Measurements from ENCODE around the gene ZFTA. TPM values are rescaled to one million over a fixed set of nuclear protein-coding genes. Genes with fewer than 3 reads are reported as not detected.

Gene ZFTA
- 7.2 and 22.3 TPM in 2 replicates for total RNA-seq

DNA sequence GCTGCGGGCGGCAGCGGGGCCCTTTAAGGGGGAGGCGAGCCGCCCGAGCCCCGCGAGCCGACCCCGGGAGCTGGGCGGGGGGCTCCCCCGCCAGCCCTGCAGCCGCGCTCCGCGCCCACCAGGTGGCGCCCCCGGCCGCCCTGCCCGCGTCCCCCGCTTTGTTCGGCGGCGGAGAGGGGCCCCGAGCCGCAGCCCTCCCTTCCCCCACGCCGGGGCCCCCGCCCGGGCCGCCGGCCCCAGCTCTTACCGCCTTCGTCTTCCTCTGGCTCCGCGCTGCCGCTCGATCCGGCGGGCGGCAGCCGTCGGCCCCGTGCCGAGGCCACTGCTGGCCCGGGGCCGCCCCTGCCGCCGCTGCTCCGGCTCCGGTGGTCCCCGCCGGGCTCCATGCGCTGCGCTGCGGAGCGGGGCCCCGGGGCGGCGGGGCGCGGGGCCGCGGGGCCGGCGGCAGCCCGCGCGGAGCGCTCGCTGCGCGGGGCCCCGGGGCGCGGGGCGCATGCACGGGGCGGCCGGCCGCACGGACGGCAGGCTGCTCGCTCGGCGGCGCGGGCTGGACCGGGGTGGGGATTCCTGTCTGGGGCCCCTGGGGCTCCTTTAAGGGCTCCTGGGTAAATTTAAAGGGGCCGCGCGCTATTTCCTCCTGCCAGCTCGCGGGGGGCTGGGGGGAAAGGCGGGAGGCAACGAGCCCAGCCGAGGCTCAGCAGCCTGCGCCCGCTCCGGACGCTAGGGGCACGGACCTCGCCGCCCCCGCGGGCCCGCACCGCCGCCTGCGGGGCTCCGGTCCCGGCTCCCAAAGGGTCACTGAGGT is at the start of gene ZFTA:
TSS of gene ZFTA (minus strand) at position 539 of the 805 bp plus-strand sequence. CDS start at position 386, 153 bp downstream.

DNA sequence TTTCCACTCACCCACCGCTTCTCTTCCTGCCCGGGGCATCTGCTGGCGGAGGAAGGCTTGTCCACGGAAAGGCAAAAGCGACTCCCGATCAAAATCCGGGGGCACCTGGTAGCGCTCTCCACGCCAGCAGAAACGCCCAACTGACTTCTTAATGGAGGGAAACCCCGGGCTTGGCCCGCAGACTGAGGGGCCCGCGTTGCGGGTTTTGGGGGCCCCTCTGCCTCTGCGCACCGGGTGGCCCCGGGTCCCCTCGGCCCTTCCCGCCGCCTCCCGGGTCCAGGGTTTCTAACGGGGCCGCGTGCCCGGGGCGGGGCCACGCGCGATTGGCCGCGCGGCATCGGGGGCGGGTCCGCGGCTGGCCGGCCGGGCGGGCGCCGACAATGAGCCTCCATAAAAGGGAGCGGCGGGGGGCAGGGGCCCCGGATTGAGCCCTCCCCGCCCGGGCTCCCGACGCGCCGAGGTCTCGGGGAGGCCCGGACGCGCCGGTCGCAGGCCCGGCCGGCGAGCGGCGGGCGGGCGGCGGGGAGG is 44.5 kb upstream of the ZFTA start, which contains the start of gene SPINDOC:
TSS of gene SPINDOC (plus strand) at position 422 of the 528 bp plus-strand sequence. CDS start 231 bp downstream, outside the sequence.

Other genes starting within 250 kb of the ZFTA start
- gene PLAAT4, start 232.0 kb downstream of the ZFTA start, total RNA-seq = 7.5 and 51.5 TPM in 2 replicates
- gene PLAAT2, start 205.4 kb downstream of the ZFTA start, total RNA-seq = 0.16 TPM in 1 of 2 replicates, not detected in the other
- gene PLAAT3, start 154.3 kb downstream of the ZFTA start, total RNA-seq = 58.2 and 101 TPM in 2 replicates
- 40.7 and 43.0 TPM in 2 replicates for gene ATL3, start 97.4 kb downstream of the ZFTA start, total RNA-seq
- gene RTN3, start 87.3 kb downstream of the ZFTA start, total RNA-seq = 87.8 and 129 TPM in 2 replicates
- gene SPINDOC, start 44.7 kb upstream of the ZFTA start, total RNA-seq = 24.2 and 31.9 TPM in 2 replicates
- gene MARK2, start 70.3 kb upstream of the ZFTA start, total RNA-seq = 23.6 and 26.4 TPM in 2 replicates
- gene RCOR2, start 148.4 kb upstream of the ZFTA start, total RNA-seq = 3.1 and 6.7 TPM in 2 replicates
- 10.3 and 13.7 TPM in 2 replicates for gene NAA40, start 170.2 kb upstream of the ZFTA start, total RNA-seq
- 816 and 1,119 TPM in 2 replicates for gene COX8A, start 205.8 kb upstream of the ZFTA start, total RNA-seq
- 122 and 156 TPM in 2 replicates for gene OTUB1, start 217.7 kb upstream of the ZFTA start, total RNA-seq